ENCODE results near the gene CCDC87. TPM values are rescaled to one million over a fixed set of nuclear protein-coding genes. Genes with fewer than 3 reads are reported as not detected.

CCDC87 gene
- total and polyA plus RNA-seq, 2 donors (not counting 3 experiments of a cell fraction or from before 2014, with no cell fraction given) = 0.06 to 0.22 TPM

DNA sequence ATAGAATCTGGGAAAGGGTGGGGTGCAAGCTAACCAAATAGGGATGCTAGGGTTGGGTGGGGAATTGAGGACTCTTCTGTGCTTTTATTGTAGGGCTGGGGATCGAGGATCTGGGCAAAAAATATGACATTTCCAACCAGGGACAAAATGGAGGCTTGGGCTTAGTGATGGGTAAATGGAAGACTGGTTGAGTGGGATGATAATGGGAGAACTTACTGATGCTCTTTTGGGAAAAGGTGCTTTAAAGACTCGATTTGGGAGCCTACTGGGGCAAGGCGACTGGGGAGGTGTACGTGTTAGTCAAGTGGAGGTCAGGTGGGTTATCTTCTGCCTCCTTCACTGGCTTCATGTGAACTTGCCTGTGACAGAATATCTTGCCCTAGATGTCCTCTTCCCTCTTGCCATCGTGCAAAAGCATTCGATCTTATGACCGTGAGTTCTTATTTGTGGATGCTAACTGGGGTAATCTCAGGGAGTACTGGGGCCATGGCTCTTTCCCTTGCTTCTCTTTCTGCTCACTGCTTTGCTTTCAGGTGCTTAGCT, 35.3 kb upstream of the CCDC87 start:
- no peak for FAIRE-seq
- peaks cover 49 to 53% of the 10 kb centered on the region in 2 experiments for H3K36me3 ChIP-seq (ENCODE audit: control insufficient read depth in 2 of 2, extremely low read depth in 1 of 2, insufficient read depth in 2 of 2, low read length in 2 of 2)
- CTCF ChIA-PET = interaction anchor here (1.3 kb wide), 2 partner anchors 10 to 51 kb away, joined by 3 read pairs; partner anchors contain the start of gene RBM4

More for the DNA sequence above, 35.3 kb upstream of the CCDC87 start:
- Histone ChIP-seq H3K4me2 (ENCODE audit: insufficient read depth, low read length) (no peak overlapping the region), H3K9ac (replicated peaks; ENCODE audit: extremely low read depth, insufficient read depth, low read length) (no peak overlapping the region), H3K27me3 (ENCODE audit: control insufficient read depth in 2 of 2, insufficient read depth in 2 of 2, low read length in 2 of 2) (no peaks in the 10 kb centered on the region), H3K4me3 (replicated peaks in 1 of 3; ENCODE audit: insufficient read depth in 1 of 3, low read depth in 1 of 3, low read length in 3 of 3) (no peak overlapping the region), H3K79me2 (ENCODE audit: control insufficient read depth, insufficient read depth, low read length) (peaks cover 99% of the 10 kb centered on the region), H3K27ac (ENCODE audit: insufficient read depth, low read depth, low read length) (no peak overlapping the region), H3K9me3 (replicated peaks; ENCODE audit: control insufficient read depth, insufficient read depth, low read length) (no peaks in the 10 kb centered on the region), H3K4me1 (ENCODE audit: control insufficient read depth, extremely low read depth, insufficient read depth, low read length) (no peaks in the 10 kb centered on the region), H2AFZ (ENCODE audit: low read depth, low read length) (no peak overlapping the region), H3K9me1 (replicated peaks; ENCODE audit: control insufficient read depth, extremely low read depth, insufficient read depth, low read length) (no peaks in the 10 kb centered on the region), H4K20me1 (replicated peaks; ENCODE audit: control insufficient read depth, extremely low read depth, insufficient read depth, low read length) (peaks cover 11% of the 10 kb centered on the region)
- dilution Hi-C loops (cut with MboI; ENCODE audit: extremely low pct_ligation_motif_present, low sequenced_read_pairs) = no loop called here
- POLR2A ChIA-PET = no interaction called here
- DNase-seq (ENCODE audit: low read depth, low spot score) = no peak
- TF ChIP-seq MAX (IDR thresholded peaks at IDR 0.05; ENCODE audit: insufficient read depth, insufficient read length) (no peak), JUN (IDR thresholded peaks at IDR 0.05; ENCODE audit: borderline replicate concordance, insufficient read depth, insufficient read length, low read depth) (no peak), EZH2 (IDR thresholded peaks at IDR 0.05; ENCODE audit: borderline replicate concordance, low read depth, low read length, severe bottlenecking) (no peak), MYC (IDR thresholded peaks at IDR 0.05; ENCODE audit: low read depth, low read length) (no peak), GATA2 (IDR thresholded peaks at IDR 0.05; ENCODE audit: insufficient read depth, insufficient read length, low read depth, low read length) (no peak), POLR2A (IDR thresholded peaks at IDR 0.05; ENCODE audit: low read depth, low read length) (no peak), FOS (IDR thresholded peaks at IDR 0.05; ENCODE audit: borderline replicate concordance, insufficient read depth, low read length) (no peak), POLR2AphosphoS5 (IDR thresholded peaks at IDR 0.05; ENCODE audit: insufficient read depth, low read depth, low read length) (no peak)
- TF ChIP-seq, protein P1, sequence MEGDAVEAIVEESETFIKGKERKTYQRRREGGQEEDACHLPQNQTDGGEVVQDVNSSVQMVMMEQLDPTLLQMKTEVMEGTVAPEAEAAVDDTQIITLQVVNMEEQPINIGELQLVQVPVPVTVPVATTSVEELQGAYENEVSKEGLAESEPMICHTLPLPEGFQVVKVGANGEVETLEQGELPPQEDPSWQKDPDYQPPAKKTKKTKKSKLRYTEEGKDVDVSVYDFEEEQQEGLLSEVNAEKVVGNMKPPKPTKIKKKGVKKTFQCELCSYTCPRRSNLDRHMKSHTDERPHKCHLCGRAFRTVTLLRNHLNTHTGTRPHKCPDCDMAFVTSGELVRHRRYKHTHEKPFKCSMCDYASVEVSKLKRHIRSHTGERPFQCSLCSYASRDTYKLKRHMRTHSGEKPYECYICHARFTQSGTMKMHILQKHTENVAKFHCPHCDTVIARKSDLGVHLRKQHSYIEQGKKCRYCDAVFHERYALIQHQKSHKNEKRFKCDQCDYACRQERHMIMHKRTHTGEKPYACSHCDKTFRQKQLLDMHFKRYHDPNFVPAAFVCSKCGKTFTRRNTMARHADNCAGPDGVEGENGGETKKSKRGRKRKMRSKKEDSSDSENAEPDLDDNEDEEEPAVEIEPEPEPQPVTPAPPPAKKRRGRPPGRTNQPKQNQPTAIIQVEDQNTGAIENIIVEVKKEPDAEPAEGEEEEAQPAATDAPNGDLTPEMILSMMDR (IDR thresholded peaks at IDR 0.05; ENCODE audit: extremely low read depth in 1 of 2, insufficient read depth in 1 of 2, low read depth in 1 of 2, low read length in 2 of 2) = no peak
- no TSS peak for BruUV-seq (replicated peaks)
- intact Hi-C loops (cut with micrococcal nuclease) = no loop called here
